PFSK-1 (cell line): Measurements from ENCODE around the gene CBX8.

Source experiments
- POLR2AphosphoS5 ChIP-seq: IDR thresholded peaks from 2 replicates; pipeline ENCODE4 v1.6.1; 2012; ENCODE audit warnings: low read depth, mild to moderate bottlenecking, control low read depth, low read length, moderate library complexity
- REST ChIP-seq, 2 experiments: IDR thresholded peaks; 2 replicates each; pipeline versions ENCODE4 v1.6.1 to v1.8.0; 2011 to 2012; ENCODE audit warnings: low read depth in 2 of 2, low read length in 2 of 2, control low read depth in 1 of 2, inconsistent platforms in 1 of 2, mild to moderate bottlenecking in 1 of 2, moderate library complexity in 1 of 2; ENCODE audit not compliant: insufficient read depth in 1 of 2
- TAF1 ChIP-seq: IDR thresholded peaks from 2 replicates; pipeline ENCODE4 v1.6.1; 2012; ENCODE audit warnings: low read length, control low read depth, borderline replicate concordance; ENCODE audit not compliant: insufficient read depth

- no peak for TF ChIP-seq POLR2AphosphoS5
- no peak for TF ChIP-seq REST (IDR thresholded peaks at IDR 0.05; ENCODE audit: insufficient read depth in 1 of 2, low read depth in 2 of 2, low read length in 2 of 2)
- TF ChIP-seq TAF1 = no peak
Measured at GRCh38 chr17:79742951-79743476, 53.9 kb downstream of the CBX8 start.
